PFSK-1 (cell line): ENCODE results near the gene GJD2.

Experiments used
- FOXP2 ChIP-seq: optimal IDR thresholded peaks from 2 replicates; pipeline ENCODE3; 2011; ENCODE audit warnings: borderline replicate concordance, control low read depth, inconsistent platforms; ENCODE audit not compliant: insufficient read depth; ENCODE audit errors: extremely low read length, extremely low read depth
- POLR2AphosphoS5 ChIP-seq: IDR thresholded peaks from 2 replicates; pipeline ENCODE4 v1.6.1; 2012; ENCODE audit warnings: low read depth, mild to moderate bottlenecking, control low read depth, low read length, moderate library complexity
- SIN3A ChIP-seq: IDR thresholded peaks from 2 replicates; pipeline ENCODE4 v1.6.1; 2012; ENCODE audit warnings: mild to moderate bottlenecking, low read length, moderate library complexity, borderline replicate concordance; ENCODE audit not compliant: insufficient read depth
- TAF1 ChIP-seq: IDR thresholded peaks from 2 replicates; pipeline ENCODE4 v1.6.1; 2012; ENCODE audit warnings: low read length, control low read depth, borderline replicate concordance; ENCODE audit not compliant: insufficient read depth
- TF ChIP-seq, protein P1 (sequence below), 2 experiments: IDR thresholded peaks; 2 replicates each; pipeline versions ENCODE4 v1.6.1 to v1.8.0; 2011 to 2012; ENCODE audit warnings: low read depth in 2 of 2, low read length in 2 of 2, control low read depth in 1 of 2, inconsistent platforms in 1 of 2, mild to moderate bottlenecking in 1 of 2, moderate library complexity in 1 of 2; ENCODE audit not compliant: insufficient read depth in 1 of 2

DNA sequence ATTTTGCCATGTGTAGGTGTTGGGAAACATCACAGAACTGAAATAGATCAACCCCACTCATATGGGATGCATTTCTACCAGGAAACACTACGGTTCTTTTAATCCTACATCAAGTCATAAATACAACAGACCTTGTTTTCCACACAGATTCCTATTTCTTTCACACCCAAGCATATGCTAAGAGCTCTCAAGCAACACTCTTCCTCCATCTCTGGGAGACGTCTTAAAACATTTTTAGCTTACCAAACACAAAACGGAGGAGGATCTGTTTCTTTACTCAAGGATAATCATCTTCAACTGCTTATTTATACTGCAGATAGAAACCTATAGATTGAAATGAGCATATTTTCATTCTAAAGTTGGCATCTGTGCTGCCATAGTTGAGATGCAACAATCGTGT is 5.1 kb downstream of the GJD2 start:
- TF ChIP-seq TAF1, result no peak
- no peak for TF ChIP-seq SIN3A
- TF ChIP-seq, protein P1, sequence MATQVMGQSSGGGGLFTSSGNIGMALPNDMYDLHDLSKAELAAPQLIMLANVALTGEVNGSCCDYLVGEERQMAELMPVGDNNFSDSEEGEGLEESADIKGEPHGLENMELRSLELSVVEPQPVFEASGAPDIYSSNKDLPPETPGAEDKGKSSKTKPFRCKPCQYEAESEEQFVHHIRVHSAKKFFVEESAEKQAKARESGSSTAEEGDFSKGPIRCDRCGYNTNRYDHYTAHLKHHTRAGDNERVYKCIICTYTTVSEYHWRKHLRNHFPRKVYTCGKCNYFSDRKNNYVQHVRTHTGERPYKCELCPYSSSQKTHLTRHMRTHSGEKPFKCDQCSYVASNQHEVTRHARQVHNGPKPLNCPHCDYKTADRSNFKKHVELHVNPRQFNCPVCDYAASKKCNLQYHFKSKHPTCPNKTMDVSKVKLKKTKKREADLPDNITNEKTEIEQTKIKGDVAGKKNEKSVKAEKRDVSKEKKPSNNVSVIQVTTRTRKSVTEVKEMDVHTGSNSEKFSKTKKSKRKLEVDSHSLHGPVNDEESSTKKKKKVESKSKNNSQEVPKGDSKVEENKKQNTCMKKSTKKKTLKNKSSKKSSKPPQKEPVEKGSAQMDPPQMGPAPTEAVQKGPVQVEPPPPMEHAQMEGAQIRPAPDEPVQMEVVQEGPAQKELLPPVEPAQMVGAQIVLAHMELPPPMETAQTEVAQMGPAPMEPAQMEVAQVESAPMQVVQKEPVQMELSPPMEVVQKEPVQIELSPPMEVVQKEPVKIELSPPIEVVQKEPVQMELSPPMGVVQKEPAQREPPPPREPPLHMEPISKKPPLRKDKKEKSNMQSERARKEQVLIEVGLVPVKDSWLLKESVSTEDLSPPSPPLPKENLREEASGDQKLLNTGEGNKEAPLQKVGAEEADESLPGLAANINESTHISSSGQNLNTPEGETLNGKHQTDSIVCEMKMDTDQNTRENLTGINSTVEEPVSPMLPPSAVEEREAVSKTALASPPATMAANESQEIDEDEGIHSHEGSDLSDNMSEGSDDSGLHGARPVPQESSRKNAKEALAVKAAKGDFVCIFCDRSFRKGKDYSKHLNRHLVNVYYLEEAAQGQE (IDR thresholded peaks at IDR 0.05; ENCODE audit: insufficient read depth in 1 of 2, low read depth in 2 of 2, low read length in 2 of 2), result no peak
- TF ChIP-seq POLR2AphosphoS5, result no peak
- no peak for TF ChIP-seq FOXP2
